ENCODE results near the gene GMEB2.

GMEB2 gene

GRCh38 chr20:63546956-63547724 lies 79.8 kb downstream of the GMEB2 start:
- DNase-seq (ENCODE audit: low spot score): no peak
- in situ Hi-C loops (cut with MboI; ENCODE audit: low pct_unique_long_range_greater_than_20kb, low sequenced_read_pairs, unreplicated experiment): no loop called here
- TF ChIP-seq, protein P1, sequence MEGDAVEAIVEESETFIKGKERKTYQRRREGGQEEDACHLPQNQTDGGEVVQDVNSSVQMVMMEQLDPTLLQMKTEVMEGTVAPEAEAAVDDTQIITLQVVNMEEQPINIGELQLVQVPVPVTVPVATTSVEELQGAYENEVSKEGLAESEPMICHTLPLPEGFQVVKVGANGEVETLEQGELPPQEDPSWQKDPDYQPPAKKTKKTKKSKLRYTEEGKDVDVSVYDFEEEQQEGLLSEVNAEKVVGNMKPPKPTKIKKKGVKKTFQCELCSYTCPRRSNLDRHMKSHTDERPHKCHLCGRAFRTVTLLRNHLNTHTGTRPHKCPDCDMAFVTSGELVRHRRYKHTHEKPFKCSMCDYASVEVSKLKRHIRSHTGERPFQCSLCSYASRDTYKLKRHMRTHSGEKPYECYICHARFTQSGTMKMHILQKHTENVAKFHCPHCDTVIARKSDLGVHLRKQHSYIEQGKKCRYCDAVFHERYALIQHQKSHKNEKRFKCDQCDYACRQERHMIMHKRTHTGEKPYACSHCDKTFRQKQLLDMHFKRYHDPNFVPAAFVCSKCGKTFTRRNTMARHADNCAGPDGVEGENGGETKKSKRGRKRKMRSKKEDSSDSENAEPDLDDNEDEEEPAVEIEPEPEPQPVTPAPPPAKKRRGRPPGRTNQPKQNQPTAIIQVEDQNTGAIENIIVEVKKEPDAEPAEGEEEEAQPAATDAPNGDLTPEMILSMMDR (IDR thresholded peaks at IDR 0.05; ENCODE audit: extremely low read depth, insufficient read depth, missing control alignments): no peak

- DNase-seq (ENCODE audit: low spot score): no peak
- in situ Hi-C loops (cut with MboI; ENCODE audit: low pct_unique_long_range_greater_than_20kb, low sequenced_read_pairs, unreplicated experiment): no loop called here
- TF ChIP-seq, protein P1 (IDR thresholded peaks at IDR 0.05; ENCODE audit: extremely low read depth, insufficient read depth, missing control alignments): no peak
These were observed 80.5 kb downstream of the GMEB2 start for GRCh38 chr20:63546256-63546955.

DNA sequence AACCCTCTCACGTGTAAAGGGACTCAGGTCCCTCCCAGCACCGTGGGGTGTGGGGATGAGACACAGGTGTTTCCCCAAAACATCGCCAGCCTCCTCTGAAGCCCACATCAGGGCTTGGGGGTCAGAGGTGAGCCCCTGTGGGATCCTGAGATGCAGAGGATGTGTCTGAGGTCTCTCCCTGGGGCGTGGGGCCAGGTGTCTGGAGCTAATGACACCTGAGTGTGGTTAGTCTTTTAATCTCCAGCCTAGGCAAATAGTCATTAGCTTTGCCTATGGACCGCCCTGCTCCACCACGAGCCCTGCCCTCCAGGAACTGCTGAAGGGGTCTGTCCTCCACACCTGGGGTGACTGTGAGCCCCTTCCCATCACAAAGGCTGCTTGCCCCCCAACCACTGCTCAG lies 81.1 kb downstream of the GMEB2 start:
- no peak for DNase-seq (ENCODE audit: low spot score)

GRCh38 chr20:63544958-63545516 lies 81.9 kb downstream of the GMEB2 start:
- TF ChIP-seq, protein P1 (IDR thresholded peaks at IDR 0.05; ENCODE audit: extremely low read depth, insufficient read depth, missing control alignments): no peak
- in situ Hi-C loops (cut with MboI; ENCODE audit: low pct_unique_long_range_greater_than_20kb, low sequenced_read_pairs, unreplicated experiment): no loop called here
- no peak for DNase-seq (ENCODE audit: low spot score)

More for the DNA sequence above, 81.1 kb downstream of the GMEB2 start:
- TF ChIP-seq, protein P1 (IDR thresholded peaks at IDR 0.05; ENCODE audit: extremely low read depth, insufficient read depth, missing control alignments): no peak
- in situ Hi-C loops (cut with MboI; ENCODE audit: low pct_unique_long_range_greater_than_20kb, low sequenced_read_pairs, unreplicated experiment): no loop called here

GRCh38 chr20:63544241-63544957 lies 82.5 kb downstream of the GMEB2 start:
- TF ChIP-seq, protein P1 (IDR thresholded peaks at IDR 0.05; ENCODE audit: extremely low read depth, insufficient read depth, missing control alignments): no peak
- no peak for DNase-seq (ENCODE audit: low spot score)
- in situ Hi-C loops (cut with MboI; ENCODE audit: low pct_unique_long_range_greater_than_20kb, low sequenced_read_pairs, unreplicated experiment): no loop called here

GRCh38 chr20:63543733-63544132 lies 83.2 kb downstream of the GMEB2 start:
- DNase-seq (ENCODE audit: low spot score): no peak
- in situ Hi-C loops (cut with MboI; ENCODE audit: low pct_unique_long_range_greater_than_20kb, low sequenced_read_pairs, unreplicated experiment): no loop called here
- TF ChIP-seq, protein P1 (IDR thresholded peaks at IDR 0.05; ENCODE audit: extremely low read depth, insufficient read depth, missing control alignments): no peak

Measured in GM13977 (cell line).